ENCODE results near the gene DOCK8. TPM values are rescaled to one million over a fixed set of nuclear protein-coding genes. Genes with fewer than 3 reads are reported as not detected.

Gene DOCK8
- total and polyA plus RNA-seq, 2 of the 13 experiments (the other 11 are each of a cell fraction or from before 2014, with no cell fraction given) = 0.28 to 0.38 TPM

DNA sequence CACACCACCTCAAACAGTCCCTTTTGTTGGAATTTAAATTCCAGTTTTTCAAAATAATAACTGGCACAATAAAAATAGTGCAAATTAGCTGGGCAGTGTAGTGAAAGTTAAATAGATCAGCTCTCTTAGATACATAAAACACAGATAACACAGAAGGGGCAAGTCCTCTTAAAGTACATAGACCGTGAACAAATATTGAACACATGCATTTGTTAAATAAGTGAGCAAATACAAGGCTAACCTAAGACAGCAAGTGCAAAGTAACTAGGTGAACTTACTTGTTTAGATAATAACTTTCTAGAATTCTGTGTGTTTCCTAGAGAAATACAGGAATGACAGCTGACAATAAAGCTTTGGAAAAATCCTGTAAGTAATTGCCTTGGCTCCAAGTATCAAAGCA, 280.1 kb downstream of the DOCK8 start (continued):
- TF ChIP-seq ZNF678 (CRISPR knock-in tag; IDR thresholded peaks at IDR 0.05) = no peak
- no peak for TF ChIP-seq KDM2A (CRISPR knock-in tag; IDR thresholded peaks at IDR 0.05; ENCODE audit: borderline replicate concordance, low read depth)
- no peak for TF ChIP-seq ZNF20 (CRISPR knock-in tag; IDR thresholded peaks at IDR 0.05)
- TF ChIP-seq RXRB (CRISPR knock-in tag; IDR thresholded peaks at IDR 0.05; ENCODE audit: borderline replicate concordance) = peak; percentile 16; the same call in 1 of the 2 replicates
- no peak; the same call in 1 of the 2 replicates for TF ChIP-seq TCF7 (IDR thresholded peaks at IDR 0.05; ENCODE audit: low read depth)
- TF ChIP-seq ESRRA (CRISPR knock-in tag; IDR thresholded peaks at IDR 0.05; ENCODE audit: low read depth) = no peak
- TF ChIP-seq, protein P1, sequence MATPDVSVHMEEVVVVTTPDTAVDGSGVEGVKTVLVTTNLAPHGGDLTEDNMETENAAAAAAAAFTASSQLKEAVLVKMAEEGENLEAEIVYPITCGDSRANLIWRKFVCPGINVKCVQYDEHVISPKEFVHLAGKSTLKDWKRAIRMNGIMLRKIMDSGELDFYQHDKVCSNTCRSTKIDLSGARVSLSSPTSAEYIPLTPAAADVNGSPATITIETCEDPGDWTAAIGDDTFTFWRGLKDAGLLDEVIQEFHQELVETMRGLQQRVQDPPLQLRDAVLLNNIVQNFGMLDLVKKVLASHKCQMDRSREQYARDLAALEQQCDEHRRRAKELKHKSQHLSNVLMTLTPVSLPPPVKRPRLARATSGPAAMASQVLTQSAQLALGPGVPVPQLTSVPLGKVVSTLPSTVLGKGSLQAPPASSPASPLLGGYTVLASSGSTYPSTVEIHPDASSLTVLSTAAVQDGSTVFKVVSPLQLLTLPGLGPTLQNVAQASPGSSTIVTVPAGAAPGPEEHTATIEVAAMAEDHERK (CRISPR knock-in tag; IDR thresholded peaks at IDR 0.05; ENCODE audit: low read depth) = no peak
- TF ChIP-seq THAP11 (CRISPR knock-in tag; IDR thresholded peaks at IDR 0.05) = no peak
- TF ChIP-seq NR2F1 (CRISPR knock-in tag; IDR thresholded peaks at IDR 0.05) = no peak; a peak in 1 of 4 replicates
- TF ChIP-seq NR2F6 (IDR thresholded peaks at IDR 0.05) = peak; percentile 75
- peak; percentile 40; the same call in 1 of the 2 replicates for TF ChIP-seq NR2F6 (CRISPR knock-in tag; IDR thresholded peaks at IDR 0.05)
- no peak for TF ChIP-seq RXRA (CRISPR knock-in tag; IDR thresholded peaks at IDR 0.05)
- no peak for TF ChIP-seq GPN1 (CRISPR knock-in tag; IDR thresholded peaks at IDR 0.05; ENCODE audit: borderline replicate concordance)
- no peak for TF ChIP-seq GABPB1 (CRISPR knock-in tag; IDR thresholded peaks at IDR 0.05)
- no peak for TF ChIP-seq ZNF670 (CRISPR knock-in tag; IDR thresholded peaks at IDR 0.05; ENCODE audit: borderline replicate concordance)
- no peak for TF ChIP-seq SMAD9 (CRISPR knock-in tag; IDR thresholded peaks at IDR 0.05)
- TF ChIP-seq RORA (CRISPR knock-in tag; IDR thresholded peaks at IDR 0.05) = no peak
- TF ChIP-seq ATF1 (CRISPR knock-in tag; IDR thresholded peaks at IDR 0.05) = no peak
- TF ChIP-seq GABPA (IDR thresholded peaks at IDR 0.05; ENCODE audit: low read depth, low read length) = no peak
- no peak for TF ChIP-seq GABPA (CRISPR knock-in tag; IDR thresholded peaks at IDR 0.05; ENCODE audit: low read depth)
- TF ChIP-seq ZNF510 (CRISPR knock-in tag; IDR thresholded peaks at IDR 0.05; ENCODE audit: low read depth) = no peak
- TF ChIP-seq, protein P2, sequence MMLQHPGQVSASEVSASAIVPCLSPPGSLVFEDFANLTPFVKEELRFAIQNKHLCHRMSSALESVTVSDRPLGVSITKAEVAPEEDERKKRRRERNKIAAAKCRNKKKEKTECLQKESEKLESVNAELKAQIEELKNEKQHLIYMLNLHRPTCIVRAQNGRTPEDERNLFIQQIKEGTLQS (CRISPR knock-in tag; IDR thresholded peaks at IDR 0.05) = no peak
- TF ChIP-seq, protein P3, sequence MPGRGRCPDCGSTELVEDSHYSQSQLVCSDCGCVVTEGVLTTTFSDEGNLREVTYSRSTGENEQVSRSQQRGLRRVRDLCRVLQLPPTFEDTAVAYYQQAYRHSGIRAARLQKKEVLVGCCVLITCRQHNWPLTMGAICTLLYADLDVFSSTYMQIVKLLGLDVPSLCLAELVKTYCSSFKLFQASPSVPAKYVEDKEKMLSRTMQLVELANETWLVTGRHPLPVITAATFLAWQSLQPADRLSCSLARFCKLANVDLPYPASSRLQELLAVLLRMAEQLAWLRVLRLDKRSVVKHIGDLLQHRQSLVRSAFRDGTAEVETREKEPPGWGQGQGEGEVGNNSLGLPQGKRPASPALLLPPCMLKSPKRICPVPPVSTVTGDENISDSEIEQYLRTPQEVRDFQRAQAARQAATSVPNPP (CRISPR knock-in tag; IDR thresholded peaks at IDR 0.05) = no peak
- no peak for TF ChIP-seq ZNF598 (CRISPR knock-in tag; IDR thresholded peaks at IDR 0.05; ENCODE audit: borderline replicate concordance)
- TF ChIP-seq, protein P4, sequence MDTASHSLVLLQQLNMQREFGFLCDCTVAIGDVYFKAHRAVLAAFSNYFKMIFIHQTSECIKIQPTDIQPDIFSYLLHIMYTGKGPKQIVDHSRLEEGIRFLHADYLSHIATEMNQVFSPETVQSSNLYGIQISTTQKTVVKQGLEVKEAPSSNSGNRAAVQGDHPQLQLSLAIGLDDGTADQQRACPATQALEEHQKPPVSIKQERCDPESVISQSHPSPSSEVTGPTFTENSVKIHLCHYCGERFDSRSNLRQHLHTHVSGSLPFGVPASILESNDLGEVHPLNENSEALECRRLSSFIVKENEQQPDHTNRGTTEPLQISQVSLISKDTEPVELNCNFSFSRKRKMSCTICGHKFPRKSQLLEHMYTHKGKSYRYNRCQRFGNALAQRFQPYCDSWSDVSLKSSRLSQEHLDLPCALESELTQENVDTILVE (CRISPR knock-in tag; IDR thresholded peaks at IDR 0.05) = no peak
- TF ChIP-seq MTF1 (CRISPR knock-in tag; IDR thresholded peaks at IDR 0.05) = no peak
- no peak for TF ChIP-seq EED (CRISPR knock-in tag; IDR thresholded peaks at IDR 0.05)
- no peak for TF ChIP-seq ZNF746 (CRISPR knock-in tag; IDR thresholded peaks at IDR 0.05)
- no peak for TF ChIP-seq KDM4B (CRISPR knock-in tag; IDR thresholded peaks at IDR 0.05)
- no peak for TF ChIP-seq REXO4 (CRISPR knock-in tag; IDR thresholded peaks at IDR 0.05; ENCODE audit: borderline replicate concordance)
- TF ChIP-seq ZNF124 (CRISPR knock-in tag; IDR thresholded peaks at IDR 0.05) = no peak
- TF ChIP-seq ZNF672 (CRISPR knock-in tag; IDR thresholded peaks at IDR 0.05) = no peak
- no peak for TF ChIP-seq ZNF792 (CRISPR knock-in tag; IDR thresholded peaks at IDR 0.05)
